Astrocyte of the spinal cord (primary cell): ENCODE measurements around the gene SEMA4A.
A peak's percentile ranks its signal among the peaks of the same experiment; 100 is the strongest.
"Not testable (repeated sequence)": the region's sequence is repeated elsewhere in the genome, so short reads cannot be mapped to it uniquely, and the experiment has no call there.

Experiments
- DNase-seq: peaks from one replicate; pipeline ENCODE4 v3.0.0; 2011; ENCODE audit warnings: low read depth, low spot score
- H3K4me3 ChIP-seq: 2 replicates; pipeline ENCODE4 v1.5.1; 2011; ENCODE audit warnings: low read depth, mild to moderate bottlenecking, low read length, moderate library complexity
- in situ Hi-C: cut with HindIII; loops from 2 replicates; pipeline ENCODE4 v1.10.0; 2017; ENCODE audit warnings: low sequenced_read_pairs
- TF ChIP-seq, protein P1 (sequence below): IDR thresholded peaks from 2 replicates; pipeline ENCODE4 v1.5.1; 2012; ENCODE audit warnings: low read depth, mild to moderate bottlenecking, low read length, inconsistent platforms

The SEMA4A gene

DNA sequence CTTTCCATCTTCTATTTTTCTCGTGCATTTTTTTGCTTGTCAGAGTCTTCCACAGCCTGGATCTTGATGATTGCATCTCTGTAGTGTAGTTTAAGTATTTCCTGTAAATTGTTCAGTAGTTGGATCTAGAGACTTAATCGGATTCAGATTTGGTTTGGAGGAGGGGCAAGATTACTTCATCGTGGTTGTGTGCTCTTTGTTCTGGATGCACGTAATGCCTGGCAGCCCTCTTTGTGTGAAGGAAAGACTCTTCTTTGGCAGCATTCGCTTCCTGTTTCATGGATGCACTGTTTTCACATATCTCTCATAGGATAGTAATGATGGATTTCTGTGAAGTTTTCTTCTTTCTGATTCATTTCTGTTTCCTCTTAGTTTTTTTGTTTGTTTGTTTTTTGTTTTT lies 14.2 kb downstream of the SEMA4A start:
- TF ChIP-seq, protein P1, sequence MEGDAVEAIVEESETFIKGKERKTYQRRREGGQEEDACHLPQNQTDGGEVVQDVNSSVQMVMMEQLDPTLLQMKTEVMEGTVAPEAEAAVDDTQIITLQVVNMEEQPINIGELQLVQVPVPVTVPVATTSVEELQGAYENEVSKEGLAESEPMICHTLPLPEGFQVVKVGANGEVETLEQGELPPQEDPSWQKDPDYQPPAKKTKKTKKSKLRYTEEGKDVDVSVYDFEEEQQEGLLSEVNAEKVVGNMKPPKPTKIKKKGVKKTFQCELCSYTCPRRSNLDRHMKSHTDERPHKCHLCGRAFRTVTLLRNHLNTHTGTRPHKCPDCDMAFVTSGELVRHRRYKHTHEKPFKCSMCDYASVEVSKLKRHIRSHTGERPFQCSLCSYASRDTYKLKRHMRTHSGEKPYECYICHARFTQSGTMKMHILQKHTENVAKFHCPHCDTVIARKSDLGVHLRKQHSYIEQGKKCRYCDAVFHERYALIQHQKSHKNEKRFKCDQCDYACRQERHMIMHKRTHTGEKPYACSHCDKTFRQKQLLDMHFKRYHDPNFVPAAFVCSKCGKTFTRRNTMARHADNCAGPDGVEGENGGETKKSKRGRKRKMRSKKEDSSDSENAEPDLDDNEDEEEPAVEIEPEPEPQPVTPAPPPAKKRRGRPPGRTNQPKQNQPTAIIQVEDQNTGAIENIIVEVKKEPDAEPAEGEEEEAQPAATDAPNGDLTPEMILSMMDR = no peak
- no peak for DNase-seq
- in situ Hi-C loops = no loop called here
- no peak overlapping the region for H3K4me3 ChIP-seq

DNA sequence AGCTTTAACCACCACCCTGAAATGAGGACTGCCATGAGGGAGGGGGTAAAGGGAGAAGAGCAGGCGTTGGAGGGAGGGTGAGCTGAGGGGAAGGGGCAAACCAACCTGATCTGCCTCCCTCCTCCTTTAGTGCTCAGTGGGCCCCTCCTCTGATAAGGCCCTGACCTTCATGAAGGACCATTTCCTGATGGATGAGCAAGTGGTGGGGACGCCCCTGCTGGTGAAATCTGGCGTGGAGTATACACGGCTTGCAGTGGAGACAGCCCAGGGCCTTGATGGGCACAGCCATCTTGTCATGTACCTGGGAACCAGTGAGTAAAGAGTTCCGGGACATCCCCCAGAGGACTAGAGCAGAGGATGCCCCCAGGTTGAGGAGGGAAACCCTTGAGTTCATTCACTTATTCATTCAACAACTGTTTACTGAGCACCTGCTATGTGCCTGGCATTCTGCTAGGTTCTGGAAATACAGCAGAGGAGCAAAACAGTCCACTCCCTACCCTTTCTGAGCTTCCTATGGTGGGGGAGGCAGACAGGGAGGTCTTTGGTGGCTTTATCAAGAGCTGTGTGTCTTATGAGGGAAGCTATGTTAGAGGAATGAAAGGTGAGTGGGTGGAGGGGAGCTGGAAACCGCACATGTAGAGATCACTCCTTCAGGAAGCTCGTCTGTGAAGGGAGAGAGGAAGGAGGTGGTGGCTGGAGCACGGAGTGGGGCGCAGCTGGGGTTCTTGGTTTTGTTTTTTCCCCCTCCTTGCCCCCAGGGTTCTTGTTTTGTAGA lies 19.5 kb downstream of the SEMA4A start:
- DNase-seq = no peak
- TF ChIP-seq, protein P1 = peak; percentile 8
- H3K4me3 ChIP-seq = no peak overlapping the region
- in situ Hi-C loops = no loop called here

DNA sequence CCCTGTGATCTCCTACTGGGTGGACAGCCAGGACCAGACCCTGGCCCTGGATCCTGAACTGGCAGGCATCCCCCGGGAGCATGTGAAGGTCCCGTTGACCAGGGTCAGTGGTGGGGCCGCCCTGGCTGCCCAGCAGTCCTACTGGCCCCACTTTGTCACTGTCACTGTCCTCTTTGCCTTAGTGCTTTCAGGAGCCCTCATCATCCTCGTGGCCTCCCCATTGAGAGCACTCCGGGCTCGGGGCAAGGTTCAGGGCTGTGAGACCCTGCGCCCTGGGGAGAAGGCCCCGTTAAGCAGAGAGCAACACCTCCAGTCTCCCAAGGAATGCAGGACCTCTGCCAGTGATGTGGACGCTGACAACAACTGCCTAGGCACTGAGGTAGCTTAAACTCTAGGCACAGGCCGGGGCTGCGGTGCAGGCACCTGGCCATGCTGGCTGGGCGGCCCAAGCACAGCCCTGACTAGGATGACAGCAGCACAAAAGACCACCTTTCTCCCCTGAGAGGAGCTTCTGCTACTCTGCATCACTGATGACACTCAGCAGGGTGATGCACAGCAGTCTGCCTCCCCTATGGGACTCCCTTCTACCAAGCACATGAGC lies 23.3 kb downstream of the SEMA4A start:
- in situ Hi-C loops = no loop called here
- no peak overlapping the region for H3K4me3 ChIP-seq
- TF ChIP-seq, protein P1 = no peak
- no peak for DNase-seq

DNA sequence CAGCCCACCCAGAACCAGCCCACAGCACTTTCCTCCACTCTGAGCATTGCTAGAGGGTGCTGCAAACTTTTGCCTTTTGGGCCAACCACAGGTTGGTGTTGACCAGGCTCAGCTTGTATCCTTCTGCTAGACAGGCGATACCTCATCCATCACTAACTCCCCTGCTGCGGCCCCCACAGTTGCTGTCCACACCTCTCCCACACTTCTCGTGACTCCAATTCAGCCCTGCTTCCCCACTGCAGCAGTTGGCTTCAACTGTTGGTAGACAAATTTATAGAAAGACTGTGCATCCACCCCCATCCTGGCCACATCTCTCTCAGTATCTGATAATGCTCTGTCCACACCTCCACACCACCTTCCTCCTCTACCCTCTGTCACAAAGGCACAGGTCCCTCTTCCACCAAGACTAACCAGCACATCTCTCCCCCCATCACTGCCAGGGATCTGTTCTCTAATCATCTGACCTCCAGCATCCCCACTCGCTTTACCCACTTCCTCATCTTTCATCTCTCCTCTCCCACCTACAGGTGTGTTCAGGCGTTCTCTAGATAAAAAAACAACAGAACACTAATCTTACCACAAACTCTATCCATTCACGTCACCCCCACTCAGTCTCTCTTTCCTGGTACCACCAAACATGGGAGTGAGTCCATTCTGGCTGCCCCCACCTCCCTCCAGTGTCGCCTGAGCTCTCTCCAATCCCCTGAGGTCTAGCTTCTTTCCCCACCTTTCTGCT lies 24.7 kb downstream of the SEMA4A start:
- no peak overlapping the region for H3K4me3 ChIP-seq
- in situ Hi-C loops = no loop called here

DNA sequence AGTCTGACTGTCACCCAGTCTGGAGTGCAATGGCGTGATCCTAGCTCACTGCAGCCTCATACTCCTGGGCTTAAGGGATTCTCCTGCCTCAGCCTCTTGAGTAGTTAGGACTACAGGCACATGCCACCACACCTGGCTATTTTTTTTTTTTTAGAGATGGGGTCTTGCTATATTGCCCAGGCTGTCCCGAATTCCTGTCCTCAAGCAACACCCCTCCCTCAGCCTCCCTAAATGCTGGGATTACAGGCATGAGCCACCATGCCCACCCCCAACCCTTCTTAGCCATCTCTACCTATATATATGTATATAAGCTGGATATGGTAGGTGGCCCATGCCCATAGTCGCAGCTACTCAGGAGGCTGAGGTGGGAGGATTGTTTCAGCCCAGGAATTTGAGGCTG lies 27.1 kb downstream of the SEMA4A start:
- no peak for DNase-seq
- TF ChIP-seq, protein P1 = no peak
- in situ Hi-C loops = no loop called here
- H3K4me3 ChIP-seq = no peak overlapping the region

More for the DNA sequence above, 24.7 kb downstream of the SEMA4A start:
- TF ChIP-seq, protein P1 = no peak
- no peak for DNase-seq

DNA sequence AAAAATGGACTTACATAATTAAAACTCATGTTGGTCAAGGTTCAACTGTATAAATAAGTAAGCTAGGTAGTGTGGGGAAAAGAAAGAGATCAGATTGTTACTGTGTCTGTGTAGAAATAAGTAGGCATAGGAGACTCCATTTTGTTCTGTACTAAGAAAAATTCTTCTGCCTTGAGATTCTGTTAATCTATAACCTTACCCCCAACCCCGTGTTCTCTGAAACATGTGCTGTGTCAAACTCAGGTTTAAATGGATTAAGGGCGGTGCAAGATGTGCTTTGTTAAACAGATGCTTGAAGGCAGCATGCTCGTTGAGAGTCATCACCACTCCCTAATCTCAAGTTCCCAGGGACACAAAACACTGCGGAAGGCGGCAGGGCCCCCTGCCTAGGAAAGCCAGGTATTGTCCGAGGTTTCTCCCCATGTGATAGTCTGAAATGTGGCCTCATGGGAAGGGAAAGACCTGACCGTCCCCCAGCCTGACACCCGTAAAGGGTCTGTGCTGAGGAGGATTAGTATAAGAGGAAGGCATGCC lies 28.1 kb downstream of the SEMA4A start:
- H3K4me3 ChIP-seq, DNase-seq, in situ Hi-C loops: not testable (repeated sequence)

DNA sequence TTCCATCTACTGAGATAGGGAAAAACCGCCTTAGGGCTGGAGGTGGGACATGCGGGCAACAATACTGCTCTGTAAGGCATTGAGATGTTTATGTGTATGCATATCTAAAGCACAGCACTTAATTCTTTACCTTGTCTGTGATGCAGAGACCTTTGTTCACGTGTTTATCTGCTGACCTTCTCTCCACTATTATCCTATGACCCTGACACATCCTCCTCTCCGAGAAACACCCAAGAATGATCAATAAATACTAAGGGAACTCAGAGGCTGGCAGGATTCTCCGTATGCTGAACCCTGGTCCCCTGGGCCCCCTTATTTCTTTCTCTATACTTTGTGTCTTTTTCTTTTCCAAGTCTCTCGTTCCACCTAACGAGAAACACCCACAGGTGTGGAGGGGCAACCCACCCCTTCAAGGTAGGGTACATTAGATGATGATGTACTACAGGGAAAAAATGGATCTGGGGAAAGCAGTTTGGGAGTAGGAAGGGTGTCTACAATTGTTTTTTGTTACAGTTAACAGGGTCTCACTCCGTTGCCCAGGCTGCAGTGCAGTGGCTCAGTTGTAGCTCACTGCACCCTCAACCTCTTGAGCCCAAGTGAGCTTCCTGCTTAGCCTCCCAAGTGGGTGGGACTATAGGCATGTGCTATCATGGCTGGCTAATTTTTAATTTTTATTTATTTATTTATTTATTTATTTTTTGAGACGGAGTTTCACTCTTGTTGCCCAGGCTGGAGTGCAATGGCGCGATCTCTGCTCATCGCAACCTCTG lies 28.8 kb downstream of the SEMA4A start:
- H3K4me3 ChIP-seq, in situ Hi-C loops: not testable (repeated sequence)

DNA sequence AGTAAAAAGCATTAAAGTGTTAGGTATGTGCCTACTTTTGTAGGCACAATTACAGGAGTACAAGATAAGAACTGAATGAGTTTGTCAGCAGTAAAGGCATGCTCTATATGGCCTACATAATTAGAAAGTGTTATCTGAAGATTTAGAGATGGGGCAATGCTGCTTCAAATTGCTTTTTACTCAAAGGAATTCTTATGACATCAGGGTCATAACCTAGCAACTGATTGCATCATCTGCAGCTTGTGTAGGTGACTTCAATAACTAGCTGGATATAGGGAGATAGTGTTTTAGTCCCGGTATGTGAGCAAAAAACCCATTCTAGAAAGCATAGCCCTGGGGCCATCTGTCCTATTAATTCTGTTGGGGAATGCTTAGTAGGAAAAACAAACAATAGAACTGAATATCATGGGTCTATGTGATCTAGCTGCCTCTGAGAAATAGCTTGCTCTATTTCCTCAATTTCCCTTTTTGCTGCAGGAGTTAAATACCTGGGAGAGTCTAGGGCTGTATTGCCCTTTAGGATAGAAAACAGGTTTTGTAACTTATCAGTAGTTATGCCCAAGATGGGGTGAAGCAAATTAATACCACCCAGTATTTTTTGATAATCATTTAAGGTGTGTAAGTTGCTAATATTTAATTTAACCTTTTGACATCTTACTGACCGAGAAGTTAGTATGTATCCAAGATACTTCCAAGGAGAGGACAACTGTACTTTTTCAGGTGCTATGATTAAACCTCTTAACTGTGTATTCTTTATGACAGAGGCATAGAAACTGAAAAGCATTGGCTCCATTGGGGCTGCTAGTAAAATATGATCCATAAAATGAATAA lies 33.2 kb downstream of the SEMA4A start:
- in situ Hi-C loops, DNase-seq: not testable (repeated sequence)

More for the DNA sequence above, 28.8 kb downstream of the SEMA4A start:
- not testable (repeated sequence) for DNase-seq

DNA sequence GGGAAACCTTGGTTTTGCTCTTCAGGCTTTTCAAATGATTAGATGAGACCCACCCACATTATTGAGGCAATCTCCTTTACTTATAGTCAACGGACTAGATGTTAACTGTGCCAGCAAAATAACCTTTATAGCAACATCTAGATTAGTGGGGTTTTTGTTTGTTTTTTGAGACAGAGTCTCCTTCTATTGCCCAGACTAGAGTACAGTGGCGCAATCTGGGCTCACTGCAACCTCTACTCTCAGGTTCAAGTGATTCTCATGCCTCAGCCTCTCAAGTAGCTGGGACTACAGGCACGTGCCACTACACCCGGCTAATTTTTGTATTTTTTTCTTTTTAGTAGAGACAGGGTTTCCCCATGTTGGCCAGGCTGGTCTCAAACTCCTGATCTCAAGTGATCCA lies 36.9 kb downstream of the SEMA4A start:
- in situ Hi-C loops, H3K4me3 ChIP-seq, DNase-seq: not testable (repeated sequence)

More for the DNA sequence above, 33.2 kb downstream of the SEMA4A start:
- H3K4me3 ChIP-seq = not testable (repeated sequence)
